ENCODE data around the gene SUB1.

- TF ChIP-seq, protein P1, sequence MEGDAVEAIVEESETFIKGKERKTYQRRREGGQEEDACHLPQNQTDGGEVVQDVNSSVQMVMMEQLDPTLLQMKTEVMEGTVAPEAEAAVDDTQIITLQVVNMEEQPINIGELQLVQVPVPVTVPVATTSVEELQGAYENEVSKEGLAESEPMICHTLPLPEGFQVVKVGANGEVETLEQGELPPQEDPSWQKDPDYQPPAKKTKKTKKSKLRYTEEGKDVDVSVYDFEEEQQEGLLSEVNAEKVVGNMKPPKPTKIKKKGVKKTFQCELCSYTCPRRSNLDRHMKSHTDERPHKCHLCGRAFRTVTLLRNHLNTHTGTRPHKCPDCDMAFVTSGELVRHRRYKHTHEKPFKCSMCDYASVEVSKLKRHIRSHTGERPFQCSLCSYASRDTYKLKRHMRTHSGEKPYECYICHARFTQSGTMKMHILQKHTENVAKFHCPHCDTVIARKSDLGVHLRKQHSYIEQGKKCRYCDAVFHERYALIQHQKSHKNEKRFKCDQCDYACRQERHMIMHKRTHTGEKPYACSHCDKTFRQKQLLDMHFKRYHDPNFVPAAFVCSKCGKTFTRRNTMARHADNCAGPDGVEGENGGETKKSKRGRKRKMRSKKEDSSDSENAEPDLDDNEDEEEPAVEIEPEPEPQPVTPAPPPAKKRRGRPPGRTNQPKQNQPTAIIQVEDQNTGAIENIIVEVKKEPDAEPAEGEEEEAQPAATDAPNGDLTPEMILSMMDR (IDR thresholded peaks at IDR 0.05; ENCODE audit: insufficient read depth, low read length), result no peak
- TF ChIP-seq GABPA (IDR thresholded peaks at IDR 0.05; ENCODE audit: low read depth) (no peak), REST (IDR thresholded peaks at IDR 0.05; ENCODE audit: insufficient replicate concordance, low read depth) (no peak), POLR2AphosphoS5 (IDR thresholded peaks at IDR 0.05; ENCODE audit: low read depth) (no peak), SPI1 (IDR thresholded peaks at IDR 0.05; ENCODE audit: borderline replicate concordance, low read depth) (no peak)
These were observed 34.2 kb upstream of the SUB1 start for GRCh38 chr5:32551194-32551593.
